NAMALWA (cell line): ENCODE data around the gene PDGFRB.

ENCODE experiments used
- DNase-seq: peaks from one replicate; pipeline ENCODE4 v3.0.0-alpha.2; 2015; ENCODE audit warnings: low spot score

The PDGFRB gene

GRCh38 chr5:150181766-150182545 is 26.3 kb upstream of the PDGFRB start:
- DNase-seq = no peak

GRCh38 chr5:150181027-150181426 is 25.4 kb upstream of the PDGFRB start:
- no peak for DNase-seq

- DNase-seq = no peak
Measured at GRCh38 chr5:150180241-150181026, 24.8 kb upstream of the PDGFRB start.

- no peak for DNase-seq
Measured at GRCh38 chr5:150179019-150179620, 23.5 kb upstream of the PDGFRB start.

GRCh38 chr5:150178262-150178661 is 22.6 kb upstream of the PDGFRB start:
- no peak for DNase-seq

- DNase-seq = no peak
Measured at GRCh38 chr5:150177721-150178120, 22.1 kb upstream of the PDGFRB start.

GRCh38 chr5:150176745-150177477 is 21.3 kb upstream of the PDGFRB start:
- no peak for DNase-seq

GRCh38 chr5:150175536-150175935 is 19.9 kb upstream of the PDGFRB start:
- DNase-seq = peak; percentile 49

- DNase-seq = no peak
Measured at GRCh38 chr5:150175076-150175475, 19.4 kb upstream of the PDGFRB start.

- DNase-seq = no peak
Measured at GRCh38 chr5:150174285-150174684, 18.6 kb upstream of the PDGFRB start.

- no peak for DNase-seq
Measured at GRCh38 chr5:150173161-150173560, 17.5 kb upstream of the PDGFRB start.

- no peak for DNase-seq
Measured at GRCh38 chr5:150172556-150172955, 16.9 kb upstream of the PDGFRB start.

GRCh38 chr5:150172145-150172544 is 16.5 kb upstream of the PDGFRB start:
- no peak for DNase-seq

GRCh38 chr5:150168864-150169263 is 13.2 kb upstream of the PDGFRB start:
- DNase-seq = no peak

- DNase-seq = no peak
Measured at GRCh38 chr5:150167908-150168307, 12.3 kb upstream of the PDGFRB start.

- no peak for DNase-seq
Measured at GRCh38 chr5:150167512-150167850, 11.8 kb upstream of the PDGFRB start.

- DNase-seq = no peak
Measured at GRCh38 chr5:150166650-150167511, 11.2 kb upstream of the PDGFRB start, which contains the start of gene CDX1. TSS of gene CDX1 (plus strand) at chr5:150166778. CDS start at chr5:150166877, 99 bp downstream.

- DNase-seq = no peak
Measured at GRCh38 chr5:150166037-150166649, 10.5 kb upstream of the PDGFRB start.

- no peak for DNase-seq
Measured at GRCh38 chr5:150164211-150164980, 8.8 kb upstream of the PDGFRB start.

- no peak for DNase-seq
Measured at GRCh38 chr5:150163547-150164059, 8.0 kb upstream of the PDGFRB start.
